NCI-H748 (cell line): Measurements from ENCODE around the gene CD22.

Experiments used
- DNase-seq: peaks from one replicate; lab custom pipeline; 2025; ENCODE audit not compliant: unreplicated experiment; lab: John Stamatoyannopoulos, UW

Gene CD22

GRCh38 chr19:35295792-35296462 is 33.1 kb upstream of the CD22 start:
- DNase-seq: no peak

DNA sequence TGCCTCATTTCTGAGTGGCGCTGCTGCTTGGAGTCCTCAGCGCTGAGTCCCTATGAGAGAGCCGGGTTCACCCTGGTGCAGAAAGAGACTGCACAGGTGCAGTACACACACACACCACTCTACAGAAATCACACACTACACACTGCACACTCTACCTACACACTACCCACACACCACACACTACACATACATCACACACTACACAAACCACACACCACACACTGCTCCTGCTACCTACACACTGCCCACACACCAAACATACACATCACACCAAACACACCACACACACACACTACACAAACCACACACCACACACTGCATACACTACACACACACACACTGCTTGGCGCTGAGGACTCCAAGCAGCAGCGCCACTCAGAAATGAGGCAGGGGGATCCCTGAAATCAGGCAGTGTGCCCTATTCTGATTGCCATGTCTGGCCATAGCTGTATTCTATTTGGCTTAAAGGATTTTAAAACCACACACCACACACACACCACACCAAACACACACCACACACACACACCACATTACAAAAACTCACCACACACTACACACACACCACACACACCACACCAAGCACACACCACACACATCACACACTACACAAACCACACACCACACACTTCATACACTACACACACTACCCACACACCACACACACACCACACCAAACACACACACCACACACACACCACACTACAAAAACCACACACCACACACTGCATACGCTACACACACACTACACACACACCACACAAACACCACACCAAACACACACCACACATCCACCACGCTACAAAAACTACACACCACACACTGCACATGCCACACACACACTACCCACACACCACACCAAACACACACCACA is 32.1 kb upstream of the CD22 start:
- no peak for DNase-seq

DNA sequence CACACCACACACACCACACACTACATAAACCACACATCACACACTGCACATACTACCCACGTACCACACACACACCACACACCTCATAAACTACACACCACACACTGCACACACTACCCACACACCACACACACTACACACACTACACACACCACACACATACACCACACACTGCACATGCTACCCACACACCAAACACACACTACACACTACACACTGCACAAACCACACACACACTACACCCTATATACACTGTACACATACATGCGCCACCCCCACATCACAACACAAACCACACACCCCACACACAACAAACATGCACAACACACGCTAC is 31.5 kb upstream of the CD22 start:
- no peak for DNase-seq

GRCh38 chr19:35297922-35298321 is 31.1 kb upstream of the CD22 start:
- no peak for DNase-seq

- no peak for DNase-seq
These were observed 30.4 kb upstream of the CD22 start for GRCh38 chr19:35298561-35298972.

GRCh38 chr19:35299523-35300338 is 29.3 kb upstream of the CD22 start:
- DNase-seq: no peak

GRCh38 chr19:35300339-35300649 is 28.7 kb upstream of the CD22 start:
- no peak for DNase-seq

GRCh38 chr19:35301961-35302360 is 27.0 kb upstream of the CD22 start:
- DNase-seq: no peak

- DNase-seq: no peak
These were observed 26.5 kb upstream of the CD22 start for GRCh38 chr19:35302446-35302845.

- no peak for DNase-seq
These were observed 25.6 kb upstream of the CD22 start for GRCh38 chr19:35303357-35303915.

GRCh38 chr19:35304036-35304435 is 25.0 kb upstream of the CD22 start:
- DNase-seq: no peak

GRCh38 chr19:35305181-35305580 is 23.8 kb upstream of the CD22 start:
- DNase-seq: no peak

DNA sequence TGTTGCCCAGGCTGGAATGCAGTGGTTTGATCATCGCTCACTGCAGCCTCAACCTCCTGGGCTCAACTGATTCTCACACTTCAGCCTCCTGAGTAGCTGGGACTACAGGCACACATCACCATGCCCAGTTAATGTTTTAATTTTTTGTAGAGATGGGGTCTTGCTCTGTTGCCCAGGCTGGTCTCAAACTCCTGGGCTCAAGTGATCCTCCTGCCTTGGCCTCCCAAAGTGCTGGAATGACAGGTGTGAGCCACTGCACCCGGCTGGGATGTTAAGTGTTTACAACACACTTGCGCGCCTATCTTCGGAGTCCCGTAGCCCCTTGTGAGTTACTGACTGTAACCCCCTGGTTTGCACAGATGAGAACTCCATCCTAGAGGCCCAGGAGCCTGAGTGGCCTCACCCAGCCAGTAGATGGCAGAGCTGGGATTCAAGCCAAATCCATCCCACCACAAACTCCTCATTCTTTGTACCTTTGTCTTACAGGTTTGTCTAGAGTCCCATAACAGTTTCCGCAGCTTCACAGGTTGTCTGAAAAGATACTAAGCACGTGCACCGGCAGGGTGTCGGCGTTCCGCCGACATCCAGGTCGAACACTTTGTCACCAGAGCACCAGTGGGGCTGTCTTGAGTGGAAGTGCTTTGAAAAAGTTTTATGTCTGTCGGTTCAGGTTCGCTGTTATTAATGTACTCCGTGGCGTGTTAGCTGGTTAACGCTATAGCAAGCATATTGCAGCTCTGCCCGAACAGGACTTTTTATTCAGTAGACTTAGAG is 22.3 kb upstream of the CD22 start:
- DNase-seq: peak; percentile 25

DNA sequence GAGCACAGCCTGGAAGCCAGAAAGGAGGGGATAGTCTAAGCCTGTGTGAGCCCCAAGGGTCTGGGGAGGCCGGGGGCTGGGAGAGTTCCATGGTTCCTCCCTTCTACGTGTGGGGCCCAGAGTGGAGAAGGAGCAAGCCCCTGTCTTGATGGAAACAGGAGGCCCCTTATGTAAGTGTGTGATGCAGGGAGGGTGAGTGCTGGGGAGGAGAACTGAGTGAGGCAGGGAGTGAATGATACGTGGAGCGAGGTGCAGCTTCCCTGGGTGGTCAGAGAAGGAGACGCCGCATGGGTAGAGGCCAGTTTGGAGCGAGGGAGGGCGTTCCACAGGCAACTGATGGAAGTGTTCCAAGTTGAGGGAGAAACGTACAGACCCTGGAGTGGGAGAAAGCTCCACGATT is 21.1 kb upstream of the CD22 start:
- DNase-seq: no peak

DNA sequence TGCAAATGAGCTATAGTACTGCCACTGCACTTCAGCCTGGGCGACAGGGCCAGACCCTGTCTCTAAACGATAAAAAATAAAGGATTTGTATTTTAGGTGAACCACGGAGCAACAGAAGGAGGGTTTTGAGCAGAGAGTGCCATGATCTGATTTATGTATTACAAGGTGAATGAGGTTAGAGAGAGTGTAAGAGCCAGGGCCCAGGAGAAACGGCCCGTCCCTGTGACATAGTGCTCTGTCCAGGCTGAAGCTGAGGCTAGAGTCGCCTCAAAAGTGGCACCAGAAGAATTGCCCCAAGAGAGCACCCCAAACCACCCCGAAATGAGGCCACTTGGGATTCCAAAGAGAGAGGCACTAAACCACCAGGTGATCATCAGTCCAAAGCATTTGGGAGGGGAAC is 20.1 kb upstream of the CD22 start:
- no peak for DNase-seq

GRCh38 chr19:35309481-35310279 is 19.3 kb upstream of the CD22 start:
- DNase-seq: no peak

- DNase-seq: no peak
These were observed 18.7 kb upstream of the CD22 start for GRCh38 chr19:35310331-35310730.

- DNase-seq: no peak
These were observed 18.0 kb upstream of the CD22 start for GRCh38 chr19:35310811-35311465.

GRCh38 chr19:35311901-35312665 is 16.9 kb upstream of the CD22 start:
- no peak for DNase-seq
